Eye (tissue), 1 donor: Measurements from ENCODE around the gene FSD1.
"Not testable (repeated sequence)": the region's sequence is repeated elsewhere in the genome, so short reads cannot be mapped to it uniquely, and the experiment has no call there.

Experiments used
- DNase-seq: peaks from one replicate; pipeline ENCODE4 v3.0.0-alpha.2; 2015

The FSD1 gene

DNA sequence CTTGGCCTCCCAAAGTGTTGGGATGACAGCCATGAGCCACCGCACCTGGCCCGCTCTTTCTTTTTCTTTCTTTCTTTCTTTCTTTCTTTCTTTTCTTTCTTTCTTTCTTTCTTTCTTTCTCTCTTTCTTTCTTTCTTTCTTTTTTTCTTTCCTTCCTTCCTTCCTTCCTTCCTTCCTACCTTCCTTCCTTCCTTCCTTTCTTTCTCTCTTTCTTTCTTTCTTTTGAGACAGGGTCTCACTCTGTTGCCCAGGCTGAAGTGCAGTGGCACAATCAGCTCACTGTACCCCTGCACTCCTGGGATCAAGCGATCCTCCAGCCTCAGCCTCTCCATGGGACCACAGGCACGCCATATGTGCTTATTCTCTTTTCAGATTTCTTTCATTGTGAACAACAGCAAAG, 18.3 kb upstream of the FSD1 start:
- DNase-seq: not testable (repeated sequence)

DNA sequence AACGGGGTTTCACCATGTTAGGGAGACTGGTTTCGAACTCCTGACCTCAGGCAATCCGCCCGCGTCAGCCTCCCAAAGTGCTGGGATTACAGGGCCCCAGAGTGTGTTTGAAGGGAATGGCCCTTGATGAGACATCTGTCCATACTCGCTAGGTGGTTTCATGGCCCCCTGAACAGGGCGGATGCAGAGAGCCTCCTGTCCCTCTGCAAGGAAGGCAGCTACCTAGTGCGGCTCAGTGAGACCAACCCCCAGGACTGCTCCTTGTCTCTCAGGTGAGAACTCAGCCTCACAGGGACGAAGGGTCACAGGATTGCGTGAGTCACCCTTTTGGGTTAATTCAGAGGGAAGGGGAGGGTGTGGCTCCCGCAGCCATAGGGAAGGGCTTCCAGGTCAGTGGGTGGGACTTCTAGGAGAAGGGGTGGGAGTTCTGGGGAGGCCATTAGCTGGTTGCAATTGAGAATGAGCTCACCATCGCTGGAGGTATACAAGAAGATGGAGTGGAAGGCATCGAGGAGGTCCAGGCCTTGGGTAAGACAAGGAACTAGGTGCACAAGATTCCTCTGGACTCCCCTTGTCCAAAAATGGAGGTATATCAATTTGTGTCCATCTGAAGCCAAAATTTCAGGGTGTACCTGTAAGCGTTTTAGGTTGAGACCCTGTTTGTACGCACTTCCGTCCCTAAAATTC, 16.2 kb upstream of the FSD1 start:
- DNase-seq: no peak

DNA sequence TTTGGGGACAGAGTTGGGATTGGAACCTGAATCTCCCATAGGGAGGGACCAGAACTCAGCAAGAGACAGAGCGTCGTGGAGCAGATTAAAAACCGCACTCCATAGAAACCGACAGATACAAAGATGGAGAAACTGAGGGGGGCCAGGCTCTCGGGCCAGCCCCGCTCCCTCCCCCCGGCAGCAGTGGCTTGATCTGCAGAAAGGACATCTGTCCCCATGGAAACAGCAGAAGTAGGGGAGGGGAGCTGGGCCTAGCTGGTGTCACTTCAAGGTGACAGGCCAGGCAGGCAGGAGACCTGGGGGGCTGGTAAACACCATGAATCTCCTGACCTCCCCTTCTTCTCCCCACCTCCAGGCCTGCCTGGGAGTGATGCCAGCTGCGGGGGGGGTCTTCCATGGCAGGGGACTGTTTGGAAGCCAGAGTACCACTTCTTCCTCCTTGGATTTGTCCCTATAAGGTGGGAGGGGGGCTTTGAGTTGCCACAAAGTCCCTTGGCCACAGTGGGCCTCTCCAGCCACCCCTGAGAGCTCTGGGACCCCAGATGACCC, 13.1 kb upstream of the FSD1 start:
- DNase-seq: no peak

DNA sequence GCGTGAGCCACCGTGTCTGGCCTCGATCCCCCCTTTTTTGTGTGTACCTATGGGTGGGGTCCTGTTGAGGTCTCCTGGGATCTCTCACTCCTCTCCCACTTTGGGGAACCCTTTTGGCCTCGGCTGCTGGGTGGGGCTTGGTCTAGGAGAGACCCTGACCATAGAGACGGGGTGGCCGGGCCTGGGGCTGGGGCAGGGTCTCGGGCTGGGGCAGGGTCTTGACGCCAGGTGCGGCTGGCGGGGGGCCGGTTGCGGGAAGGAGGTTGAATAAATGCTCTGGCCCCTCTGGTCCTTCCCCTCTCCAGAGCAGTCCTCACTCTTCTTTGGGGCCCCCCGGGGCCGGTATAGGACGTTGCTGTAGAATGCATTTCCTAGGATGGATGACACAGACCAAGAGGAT, 11.9 kb upstream of the FSD1 start:
- no peak for DNase-seq

- no peak for DNase-seq
These were observed 10.0 kb upstream of the FSD1 start for GRCh38 chr19:4294389-4294788.

DNA sequence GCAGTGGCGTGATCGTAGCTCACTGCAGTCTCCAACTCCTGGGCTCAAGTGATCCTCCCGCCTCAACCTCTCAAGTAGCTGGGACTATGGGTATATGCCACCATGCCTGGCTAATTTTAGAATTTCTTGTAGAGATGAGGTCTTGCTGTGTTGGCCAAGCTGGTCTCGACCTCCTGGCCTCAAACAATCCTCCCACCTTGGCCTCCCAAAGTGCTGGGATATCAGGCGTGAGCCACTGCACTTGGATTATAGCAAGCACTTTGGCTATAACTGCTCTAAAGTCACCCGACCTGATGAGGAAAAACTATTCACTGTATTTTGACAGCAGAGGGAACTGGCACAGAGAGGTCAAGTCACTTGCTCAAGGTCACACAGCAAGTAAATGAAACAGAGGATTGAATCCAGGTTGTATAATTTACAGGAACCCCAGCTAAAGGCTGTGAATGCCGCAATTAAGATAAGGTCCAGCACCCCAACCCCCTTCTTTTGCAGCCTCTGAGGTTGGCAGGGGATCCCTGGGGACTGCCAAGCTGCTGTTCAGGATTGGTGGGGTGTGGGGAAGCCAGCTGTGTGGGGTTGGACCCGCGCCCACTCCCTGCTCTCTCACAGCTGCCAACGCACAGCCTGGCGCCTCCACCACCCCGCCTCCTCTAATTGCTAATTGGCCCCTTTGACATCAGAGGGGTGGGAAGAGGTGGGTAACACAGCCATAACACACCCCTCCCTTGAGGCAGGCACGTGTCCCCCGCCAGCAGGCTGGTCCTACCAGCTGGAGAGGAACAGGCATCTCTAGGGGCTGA, 8.2 kb upstream of the FSD1 start:
- DNase-seq: peak; percentile 73

DNA sequence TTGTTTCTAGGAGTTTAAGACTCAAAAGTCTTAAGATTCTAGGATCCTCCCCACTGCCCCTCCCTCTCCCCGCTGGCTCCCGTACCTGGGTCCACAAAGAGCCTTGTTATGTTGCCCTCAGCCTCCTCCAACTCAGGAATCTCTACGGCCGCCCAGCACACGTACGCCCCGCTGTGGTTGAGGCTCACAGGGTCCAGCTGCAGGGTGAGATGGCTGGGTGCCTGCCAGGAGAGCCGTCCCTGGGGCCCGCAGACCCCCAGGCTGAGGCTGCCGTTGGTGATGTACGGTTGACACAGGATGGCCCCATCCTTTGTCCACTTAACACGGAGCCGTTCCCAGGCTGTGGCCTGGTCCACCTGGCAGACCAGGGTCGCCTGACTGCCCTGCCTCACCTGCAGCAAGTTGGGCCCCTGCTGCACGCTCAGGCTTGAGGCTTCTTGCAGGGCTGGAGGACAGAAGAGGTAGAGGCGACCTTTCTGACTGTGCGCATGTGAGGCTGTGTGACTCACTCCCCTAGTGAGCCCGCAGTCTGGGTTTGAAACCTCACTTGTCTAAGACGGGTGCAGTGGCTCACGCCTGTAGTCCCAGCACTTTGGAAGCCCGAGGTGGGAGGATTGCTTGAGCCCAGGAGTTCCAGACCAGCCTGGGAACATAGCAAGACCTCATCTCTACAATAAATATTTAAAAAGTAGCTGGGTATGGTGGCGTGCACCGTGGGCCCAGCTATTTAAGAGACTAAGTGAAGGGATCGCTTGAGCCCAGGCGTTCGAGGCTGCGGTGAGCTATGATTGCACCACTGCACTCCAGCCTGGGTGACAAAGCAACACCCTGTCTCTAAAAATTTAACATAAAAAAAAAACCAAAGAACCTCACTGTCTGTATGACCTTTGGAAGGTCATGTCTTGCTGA, 6.2 kb upstream of the FSD1 start:
- DNase-seq: no peak

DNA sequence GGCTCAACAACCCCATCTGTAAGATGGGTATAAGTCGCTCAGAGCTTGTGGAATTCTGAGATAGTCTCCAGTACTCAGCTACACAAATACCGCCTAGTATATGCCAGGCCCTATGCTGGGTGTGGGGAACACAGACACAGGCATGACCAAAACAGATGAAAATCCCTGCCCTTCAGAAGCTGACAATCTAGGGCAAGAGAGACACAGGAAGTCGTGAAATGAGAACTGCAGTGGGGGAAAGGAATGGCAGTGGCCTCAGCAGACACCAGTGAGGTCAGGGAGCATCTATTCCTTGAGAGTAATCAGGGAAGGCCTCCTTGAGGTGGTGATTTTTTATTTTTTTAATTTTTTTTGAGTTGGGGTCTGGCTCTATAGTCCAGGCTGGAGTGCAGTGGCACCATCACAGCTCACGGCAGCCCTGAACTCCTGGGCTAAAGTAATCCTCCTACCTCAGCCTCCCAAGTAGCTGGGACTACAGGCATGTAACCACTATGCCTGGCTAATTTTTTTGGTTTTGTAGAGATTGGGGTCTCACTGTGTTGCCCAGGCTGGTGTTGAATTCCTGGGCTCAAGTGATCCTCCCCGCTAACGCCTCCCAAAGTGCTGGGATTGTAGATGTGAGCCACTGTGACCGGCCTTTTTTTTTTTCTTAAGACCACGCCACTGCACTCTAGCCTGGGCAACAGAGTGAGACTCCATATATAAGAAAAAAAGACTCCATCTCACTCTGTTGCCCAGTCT, 5.4 kb upstream of the FSD1 start:
- no peak for DNase-seq

- no peak for DNase-seq
These were observed 3.8 kb upstream of the FSD1 start for GRCh38 chr19:4300589-4300988.

- DNase-seq: peak; percentile 44
These were observed 2.7 kb upstream of the FSD1 start for GRCh38 chr19:4301590-4302242.

DNA sequence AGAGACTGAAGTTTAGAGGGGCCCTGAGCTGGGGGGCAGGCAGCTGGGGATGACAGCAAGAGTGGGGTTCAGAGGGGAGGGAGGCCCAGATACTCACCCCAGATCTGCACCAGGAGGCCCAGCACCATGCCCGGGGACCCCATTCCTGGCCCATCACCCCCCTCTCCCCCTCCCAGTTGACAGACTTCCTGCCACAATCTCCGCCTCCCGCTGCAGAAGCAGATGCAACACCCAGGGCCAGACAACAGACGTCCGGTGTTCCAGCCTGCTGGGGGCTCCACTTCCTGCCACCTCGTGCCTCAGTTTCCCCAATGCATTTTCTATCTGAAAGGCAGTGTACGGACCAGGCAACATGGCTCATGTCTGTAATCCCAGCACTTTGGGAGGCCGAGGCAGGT, 2.2 kb upstream of the FSD1 start, which contains the start of gene TMIGD2:
TMIGD2 (minus strand) TSS at position 147 of the 398 bp plus-strand sequence; CDS start at position 143, 4 bp downstream.
- no peak for DNase-seq

- DNase-seq: no peak
These were observed 420 bp upstream of the FSD1 start for GRCh38 chr19:4303819-4304537.

GRCh38 chr19:4305257-4305612, 837 bp downstream of the FSD1 start:
- peak; percentile 31 for DNase-seq

- DNase-seq: no peak
These were observed 1.3 kb downstream of the FSD1 start for GRCh38 chr19:4305659-4306058.

DNA sequence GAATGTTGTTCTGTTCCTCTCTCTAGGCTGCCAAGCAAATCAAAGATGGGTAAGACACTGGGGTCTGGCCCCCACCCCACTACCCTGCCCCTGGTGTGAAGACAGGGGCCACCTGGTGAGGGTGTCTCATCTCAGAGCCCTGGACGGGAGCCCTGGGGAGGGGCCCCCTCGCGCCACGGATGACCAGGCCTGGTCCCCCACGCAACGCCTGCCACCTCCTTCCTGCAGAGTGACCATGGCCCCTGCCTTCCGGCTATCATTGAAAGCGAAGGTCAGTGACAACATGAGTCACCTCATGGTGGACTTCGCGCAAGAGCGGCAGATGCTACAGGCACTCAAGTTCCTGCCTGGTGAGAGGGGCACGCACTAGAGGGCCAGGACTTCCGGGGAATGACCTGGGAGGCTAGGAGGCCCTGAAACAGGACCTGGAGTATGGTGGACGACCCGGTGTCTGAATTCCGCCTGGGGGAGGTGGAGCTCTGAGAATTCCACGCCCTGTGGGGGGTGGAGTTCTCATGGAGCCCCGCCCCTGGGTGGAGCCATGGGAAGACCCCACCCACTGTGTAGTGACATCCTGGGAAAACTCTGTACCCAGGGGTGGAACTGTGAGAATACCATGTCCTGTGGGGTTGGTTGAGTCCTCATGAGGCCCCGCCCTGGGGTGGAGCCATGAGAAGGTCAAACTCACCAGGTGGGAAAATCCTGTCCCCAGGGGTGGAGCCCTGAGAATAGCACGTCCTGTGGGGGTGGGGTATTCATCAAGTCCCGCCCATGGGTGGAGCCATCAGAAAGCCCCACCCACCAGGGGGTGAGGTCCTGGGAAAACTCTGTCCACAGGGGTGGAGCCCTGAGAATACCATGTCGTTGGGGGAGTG, 6.1 kb downstream of the FSD1 start:
- no peak for DNase-seq

DNA sequence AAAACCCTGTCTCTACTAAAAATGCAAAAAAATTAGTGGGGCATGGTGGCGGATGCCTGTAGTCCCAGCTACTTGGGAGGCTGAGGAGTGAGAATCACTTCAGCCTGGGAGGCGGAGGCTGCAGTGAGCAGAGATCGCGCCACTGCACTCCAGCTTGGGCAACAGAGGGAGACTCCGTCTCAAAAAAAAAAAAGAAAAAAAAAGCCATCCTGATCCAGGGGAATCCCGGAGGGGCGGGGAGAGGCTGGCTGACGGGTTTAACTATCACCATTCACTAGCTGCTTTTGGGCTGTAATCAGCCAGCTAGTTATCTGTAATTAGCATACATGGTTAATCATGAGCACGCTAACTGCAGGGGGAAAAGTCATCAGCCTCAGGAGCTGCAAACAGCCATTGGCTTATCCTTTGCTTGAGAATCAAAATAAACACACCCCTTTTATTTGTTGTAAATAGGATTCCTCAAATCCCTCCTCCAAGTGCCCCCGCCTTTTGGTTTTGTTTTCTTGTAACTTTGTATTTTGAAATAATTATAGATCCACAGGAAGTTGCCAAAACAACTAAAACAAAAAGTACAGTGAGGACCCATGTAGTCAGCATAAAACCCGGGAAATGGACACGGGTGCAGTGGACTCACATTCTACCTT, 9.6 kb downstream of the FSD1 start:
- DNase-seq: no peak

DNA sequence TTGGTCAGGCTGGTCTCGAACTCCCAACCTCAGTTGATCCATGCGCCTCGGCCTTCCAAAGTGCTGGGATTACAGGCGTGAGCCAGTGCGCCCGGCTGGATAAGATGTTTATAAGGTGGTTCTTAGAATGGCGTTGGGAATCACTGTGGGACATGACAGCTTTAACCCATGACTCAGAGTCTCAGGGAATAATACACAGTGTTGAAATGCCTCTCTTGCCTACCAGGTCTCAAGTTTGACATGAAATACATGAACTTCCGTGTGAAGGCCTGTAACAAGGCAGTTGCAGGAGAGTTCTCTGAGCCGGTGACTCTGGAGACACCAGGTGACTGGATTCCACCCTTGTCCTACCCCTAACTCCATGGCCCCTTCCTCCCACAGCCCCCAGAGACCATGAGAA, 12.6 kb downstream of the FSD1 start:
- DNase-seq: no peak

GRCh38 chr19:4318460-4318859, 14.1 kb downstream of the FSD1 start:
- no peak for DNase-seq

DNA sequence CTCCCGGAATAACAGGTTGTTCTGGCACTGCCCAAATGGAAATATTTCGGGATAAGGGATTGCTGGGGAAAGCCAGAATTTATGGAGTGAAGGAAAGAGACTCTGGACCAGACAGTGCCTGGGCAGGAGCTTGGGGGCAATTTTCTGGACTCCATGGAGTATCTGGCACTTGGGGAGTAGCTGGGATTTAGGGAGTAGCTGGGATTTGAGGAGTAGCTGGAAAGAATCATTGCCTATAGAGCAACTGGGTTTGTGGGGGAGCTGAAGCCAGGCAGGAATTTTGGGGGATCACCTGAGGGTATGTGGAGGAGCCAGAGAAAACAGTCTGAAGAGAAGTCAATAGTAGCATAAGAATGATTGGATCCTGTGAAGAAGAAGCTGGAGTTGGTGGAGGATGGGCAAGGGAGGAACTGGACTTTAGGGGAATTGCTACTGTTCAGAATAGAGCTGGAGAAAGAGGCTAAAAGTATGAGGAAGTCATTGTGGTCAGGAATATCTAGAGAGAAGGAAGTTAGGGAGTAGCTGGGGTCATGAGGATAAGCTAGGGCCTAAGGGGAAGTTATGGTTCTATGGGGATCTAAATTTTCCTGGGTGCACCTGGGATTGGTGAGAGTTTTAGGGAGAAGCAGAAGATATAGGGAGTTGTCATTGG, 14.8 kb downstream of the FSD1 start:
- DNase-seq: no peak
